ENCODE measurements around the gene LRRC8B. TPM values are rescaled to one million over a fixed set of nuclear protein-coding genes. Genes with fewer than 3 reads are reported as not detected.
A peak's percentile ranks its signal among the peaks of the same experiment; 100 is the strongest.

The LRRC8B gene
- total RNA-seq, 1 donor from 2014 or later = 1.2 TPM

GRCh38 chr1:89594096-89594740, 69.6 kb downstream of the LRRC8B start:
- Mint-ChIP-seq H3K27ac (ENCODE audit: unreplicated experiment) (no peak overlapping the region), H3K36me3 (ENCODE audit: low read depth) (no peaks in the 10 kb centered on the region), H3K9me3 (ENCODE audit: low read depth) (no peaks in the 10 kb centered on the region), H3K4me3 (ENCODE audit: unreplicated experiment) (no peak overlapping the region), H3K4me1 (ENCODE audit: low read depth) (peaks cover 17% of the 10 kb centered on the region), H3K27me3 (ENCODE audit: low read depth) (no peaks in the 10 kb centered on the region)
- TF ChIP-seq, protein P1, sequence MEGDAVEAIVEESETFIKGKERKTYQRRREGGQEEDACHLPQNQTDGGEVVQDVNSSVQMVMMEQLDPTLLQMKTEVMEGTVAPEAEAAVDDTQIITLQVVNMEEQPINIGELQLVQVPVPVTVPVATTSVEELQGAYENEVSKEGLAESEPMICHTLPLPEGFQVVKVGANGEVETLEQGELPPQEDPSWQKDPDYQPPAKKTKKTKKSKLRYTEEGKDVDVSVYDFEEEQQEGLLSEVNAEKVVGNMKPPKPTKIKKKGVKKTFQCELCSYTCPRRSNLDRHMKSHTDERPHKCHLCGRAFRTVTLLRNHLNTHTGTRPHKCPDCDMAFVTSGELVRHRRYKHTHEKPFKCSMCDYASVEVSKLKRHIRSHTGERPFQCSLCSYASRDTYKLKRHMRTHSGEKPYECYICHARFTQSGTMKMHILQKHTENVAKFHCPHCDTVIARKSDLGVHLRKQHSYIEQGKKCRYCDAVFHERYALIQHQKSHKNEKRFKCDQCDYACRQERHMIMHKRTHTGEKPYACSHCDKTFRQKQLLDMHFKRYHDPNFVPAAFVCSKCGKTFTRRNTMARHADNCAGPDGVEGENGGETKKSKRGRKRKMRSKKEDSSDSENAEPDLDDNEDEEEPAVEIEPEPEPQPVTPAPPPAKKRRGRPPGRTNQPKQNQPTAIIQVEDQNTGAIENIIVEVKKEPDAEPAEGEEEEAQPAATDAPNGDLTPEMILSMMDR (IDR thresholded peaks at IDR 0.05) = no peak
- DNase-seq (ENCODE audit: low spot score) = no peak

DNA sequence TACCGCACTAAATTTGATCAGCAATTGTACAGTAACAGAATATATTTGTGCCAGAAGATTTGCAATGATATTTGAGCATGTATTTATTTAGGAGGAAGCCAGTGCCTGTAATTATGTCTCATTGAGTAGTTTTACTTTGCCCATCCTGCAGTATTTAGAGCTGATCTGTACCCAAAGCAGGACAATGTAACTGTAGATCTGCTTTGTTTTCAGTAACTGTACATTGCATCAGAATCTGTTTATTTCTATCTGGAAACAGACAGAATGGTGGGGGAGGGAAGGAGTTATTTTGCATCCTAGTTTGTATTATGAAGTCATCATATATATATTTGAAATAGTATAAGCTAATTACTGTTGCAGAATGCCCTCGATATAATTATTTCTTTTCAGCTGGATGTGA, 72.1 kb downstream of the LRRC8B start:
- Mint-ChIP-seq H3K4me3 (ENCODE audit: unreplicated experiment) (no peak overlapping the region), H3K4me1 (ENCODE audit: low read depth) (no peaks in the 10 kb centered on the region), H3K36me3 (ENCODE audit: low read depth) (no peaks in the 10 kb centered on the region), H3K27me3 (ENCODE audit: low read depth) (peaks cover 2% of the 10 kb centered on the region), H3K9me3 (ENCODE audit: low read depth) (no peaks in the 10 kb centered on the region), H3K27ac (ENCODE audit: unreplicated experiment) (no peak overlapping the region)
- DNase-seq (ENCODE audit: low spot score) = no peak
- TF ChIP-seq, protein P1 (IDR thresholded peaks at IDR 0.05) = no peak

DNA sequence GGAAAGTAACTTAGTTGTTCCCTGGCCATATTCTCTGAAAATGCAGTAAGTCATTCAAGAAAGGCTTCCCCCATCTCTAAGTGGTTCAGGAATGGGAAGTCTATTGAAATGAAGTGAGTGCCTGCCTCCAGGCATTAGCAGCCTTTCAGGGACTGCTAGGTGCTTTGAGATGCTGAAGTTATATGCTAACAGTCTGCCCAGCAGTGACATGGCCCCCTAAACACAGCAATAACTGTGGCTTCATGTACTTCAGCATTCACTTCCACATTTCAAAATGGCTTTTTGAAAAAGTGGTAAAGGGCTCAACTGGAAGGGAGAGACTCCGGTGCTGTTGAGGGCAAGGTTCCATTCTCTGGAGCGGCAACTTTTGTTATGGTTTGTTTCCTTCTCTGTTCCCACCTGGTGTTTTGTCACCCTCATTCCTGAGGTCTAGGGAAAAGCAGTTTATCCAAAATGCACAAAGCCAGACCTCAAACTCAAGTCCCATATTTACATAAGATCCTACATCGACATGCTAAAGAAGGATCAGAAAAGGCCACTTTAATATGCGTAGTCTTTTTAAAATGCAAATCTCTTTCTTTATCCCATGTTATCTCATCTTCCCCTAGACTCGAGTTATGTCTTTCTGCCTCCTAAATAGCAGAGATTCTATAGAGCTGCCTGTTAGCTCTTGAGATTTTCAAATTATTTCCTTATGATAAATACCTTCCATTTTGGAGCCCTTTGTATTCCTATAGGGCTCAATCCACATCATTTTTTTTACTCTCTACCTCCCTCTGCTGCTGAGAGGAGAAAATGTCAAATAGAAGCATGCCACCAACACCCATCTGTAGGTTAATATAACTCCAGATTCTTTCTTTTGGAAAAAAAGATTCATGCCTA, 74.1 kb downstream of the LRRC8B start:
- no peak for DNase-seq (ENCODE audit: low spot score)
- H3K4me3 Mint-ChIP-seq (ENCODE audit: unreplicated experiment) = no peak overlapping the region
- no peaks in the 10 kb centered on the region for H3K9me3 Mint-ChIP-seq (ENCODE audit: low read depth)
- TF ChIP-seq, protein P1 (IDR thresholded peaks at IDR 0.05) = peak; percentile 83
- no peaks in the 10 kb centered on the region for H3K36me3 Mint-ChIP-seq (ENCODE audit: low read depth)
- H3K27ac Mint-ChIP-seq (ENCODE audit: unreplicated experiment) = no peak overlapping the region
- peaks cover 5% of the 10 kb centered on the region for H3K27me3 Mint-ChIP-seq (ENCODE audit: low read depth)
- peaks cover 2% of the 10 kb centered on the region for H3K4me1 Mint-ChIP-seq (ENCODE audit: low read depth)

GRCh38 chr1:89599332-89599630, 74.7 kb downstream of the LRRC8B start:
- Mint-ChIP-seq H3K27me3 (ENCODE audit: low read depth) (peaks cover 5% of the 10 kb centered on the region), H3K9me3 (ENCODE audit: low read depth) (no peaks in the 10 kb centered on the region), H3K4me3 (ENCODE audit: unreplicated experiment) (no peak overlapping the region), H3K36me3 (ENCODE audit: low read depth) (no peaks in the 10 kb centered on the region), H3K4me1 (ENCODE audit: low read depth) (peaks cover 6% of the 10 kb centered on the region), H3K27ac (ENCODE audit: unreplicated experiment) (no peak overlapping the region)
- TF ChIP-seq, protein P1 (IDR thresholded peaks at IDR 0.05) = peak; percentile 63
- DNase-seq (ENCODE audit: low spot score) = no peak

DNA sequence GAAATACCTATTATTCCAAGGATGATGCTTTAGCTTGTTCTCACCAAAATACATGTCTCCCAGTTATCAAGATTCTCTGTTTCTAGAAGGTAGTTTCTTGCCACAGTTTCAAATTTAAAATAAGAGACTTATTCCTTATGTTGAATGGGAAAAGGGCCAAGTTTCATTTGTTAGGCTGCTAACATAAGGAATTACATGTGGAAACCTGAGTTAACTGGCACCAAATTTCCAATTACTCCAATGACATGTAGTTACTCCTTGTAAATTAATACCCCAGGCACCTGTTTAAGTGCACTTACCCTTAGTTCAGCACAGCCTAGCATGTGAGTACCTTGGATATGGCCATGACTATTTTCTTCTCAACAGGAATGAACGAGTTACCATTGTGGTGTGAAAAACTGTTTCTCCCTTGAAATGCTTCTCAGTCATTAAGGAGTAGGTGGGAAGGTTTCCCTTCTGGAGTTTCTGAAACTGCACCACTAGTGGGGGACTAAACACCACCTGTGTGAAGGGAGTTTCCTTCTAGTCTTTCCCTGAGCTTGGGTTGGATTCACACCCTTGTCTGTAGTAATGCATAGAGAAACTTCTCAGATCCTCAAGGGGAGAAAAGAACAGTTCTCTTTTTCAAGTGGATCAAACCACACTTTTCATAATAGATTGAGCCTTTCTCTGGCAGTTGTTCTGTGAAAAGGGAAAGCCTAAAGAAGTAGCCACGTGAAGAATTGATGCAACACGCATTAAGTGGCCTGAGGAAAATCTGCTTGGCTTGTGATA, 76.0 kb downstream of the LRRC8B start:
- TF ChIP-seq, protein P1 (IDR thresholded peaks at IDR 0.05) = no peak
- Mint-ChIP-seq H3K27ac (ENCODE audit: unreplicated experiment) (no peak overlapping the region), H3K27me3 (ENCODE audit: low read depth) (peaks cover 5% of the 10 kb centered on the region), H3K4me3 (ENCODE audit: unreplicated experiment) (no peak overlapping the region), H3K4me1 (ENCODE audit: low read depth) (peaks cover 14% of the 10 kb centered on the region), H3K9me3 (ENCODE audit: low read depth) (no peaks in the 10 kb centered on the region), H3K36me3 (ENCODE audit: low read depth) (no peaks in the 10 kb centered on the region)
- no peak for DNase-seq (ENCODE audit: low spot score)
